ENCODE measurements around the gene CHFR. TPM values are rescaled to one million over a fixed set of nuclear protein-coding genes. Genes with fewer than 3 reads are reported as not detected.

The CHFR gene
- total and polyA plus RNA-seq, 2 donors (not counting 3 experiments of a cell fraction or from before 2014, with no cell fraction given): 45.4 to 66.5 TPM

DNA sequence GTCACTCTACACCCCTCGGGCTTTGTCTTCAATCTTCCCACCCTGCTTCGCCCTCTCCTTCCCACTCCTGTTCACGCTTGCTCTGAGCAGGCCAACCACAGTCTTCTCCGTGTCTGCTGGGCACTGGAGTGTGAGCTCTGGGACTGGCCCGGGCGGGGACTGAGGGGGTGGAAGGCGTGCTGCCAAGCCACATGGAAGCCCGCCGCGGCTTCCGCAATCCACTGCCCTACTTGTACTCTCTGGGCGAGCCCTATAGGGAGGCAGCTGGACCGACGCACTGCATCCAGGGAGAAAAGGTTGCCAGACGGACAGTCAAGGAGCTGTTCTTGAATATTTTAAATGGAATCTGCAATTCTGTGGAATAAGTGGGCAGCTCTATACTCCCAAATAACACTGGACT is 83.5 kb downstream of the CHFR start:
- dilution Hi-C loops (cut with MboI; ENCODE audit: extremely low pct_ligation_motif_present, low sequenced_read_pairs) (no loop called here), intact Hi-C loops (cut with micrococcal nuclease) (no loop called here)
- Histone ChIP-seq H3K79me2 (ENCODE audit: control insufficient read depth, insufficient read depth, low read length) (peaks cover 22% of the 10 kb centered on the region), H3K9me1 (replicated peaks; ENCODE audit: control insufficient read depth, extremely low read depth, insufficient read depth, low read length) (no peaks in the 10 kb centered on the region), H3K4me1 (ENCODE audit: control insufficient read depth, extremely low read depth, insufficient read depth, low read length) (no peaks in the 10 kb centered on the region), H3K27ac (ENCODE audit: insufficient read depth, low read depth, low read length) (no peak overlapping the region), H3K9ac (replicated peaks; ENCODE audit: extremely low read depth, insufficient read depth, low read length) (no peak overlapping the region), H2AFZ (ENCODE audit: low read depth, low read length) (no peak overlapping the region), H3K27me3 (ENCODE audit: control insufficient read depth in 2 of 2, insufficient read depth in 2 of 2, low read length in 2 of 2) (no peaks in the 10 kb centered on the region), H3K4me3 (replicated peaks in 1 of 3; ENCODE audit: insufficient read depth in 1 of 3, low read depth in 1 of 3, low read length in 3 of 3) (no peak overlapping the region), H3K9me3 (replicated peaks; ENCODE audit: control insufficient read depth, insufficient read depth, low read length) (no peaks in the 10 kb centered on the region), H3K4me2 (ENCODE audit: insufficient read depth, low read length) (no peak overlapping the region), H3K36me3 (ENCODE audit: control insufficient read depth in 2 of 2, extremely low read depth in 1 of 2, insufficient read depth in 2 of 2, low read length in 2 of 2) (peaks cover 21 to 58% of the 10 kb centered on the region in 2 experiments), H4K20me1 (replicated peaks; ENCODE audit: control insufficient read depth, extremely low read depth, insufficient read depth, low read length) (no peaks in the 10 kb centered on the region)
- TF ChIP-seq POLR2AphosphoS5 (IDR thresholded peaks at IDR 0.05; ENCODE audit: insufficient read depth, low read depth, low read length) (no peak), POLR2A (IDR thresholded peaks at IDR 0.05; ENCODE audit: low read depth, low read length) (no peak), EZH2 (IDR thresholded peaks at IDR 0.05; ENCODE audit: borderline replicate concordance, low read depth, low read length, severe bottlenecking) (no peak), FOS (IDR thresholded peaks at IDR 0.05; ENCODE audit: borderline replicate concordance, insufficient read depth, low read length) (no peak)
- FAIRE-seq: no peak
- DNase-seq (ENCODE audit: low read depth, low spot score): no peak
- ChIA-PET POLR2A (no interaction called here), CTCF (no interaction called here)
- no TSS peak for BruUV-seq (replicated peaks)

DNA sequence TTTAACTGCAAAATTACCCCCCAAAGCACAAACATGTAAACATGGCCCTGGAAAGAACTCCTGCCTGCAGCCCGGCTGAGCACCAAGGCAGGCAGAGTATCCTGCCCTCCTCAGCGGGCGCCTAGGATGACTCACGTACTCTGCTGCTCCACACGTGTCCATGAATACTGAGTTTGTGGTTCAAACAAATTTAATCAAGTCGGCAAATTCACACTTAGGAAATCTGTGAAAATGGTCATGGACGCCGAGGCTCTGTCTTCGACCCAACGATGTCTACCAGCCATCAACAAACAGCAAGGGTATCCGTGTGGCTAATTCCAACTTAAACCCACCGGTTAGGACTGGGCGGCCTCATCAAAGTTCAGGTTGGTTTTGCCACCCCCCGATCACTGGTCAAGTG is 84.3 kb downstream of the CHFR start:
- no peak for FAIRE-seq
- H3K9ac ChIP-seq (replicated peaks; ENCODE audit: extremely low read depth, insufficient read depth, low read length): no peak overlapping the region

More for the DNA sequence above, 84.3 kb downstream of the CHFR start:
- Histone ChIP-seq H3K4me2 (ENCODE audit: insufficient read depth, low read length) (no peak overlapping the region), H3K4me3 (replicated peaks in 1 of 3; ENCODE audit: insufficient read depth in 1 of 3, low read depth in 1 of 3, low read length in 3 of 3) (no peak overlapping the region), H3K9me1 (replicated peaks; ENCODE audit: control insufficient read depth, extremely low read depth, insufficient read depth, low read length) (no peaks in the 10 kb centered on the region), H2AFZ (ENCODE audit: low read depth, low read length) (no peak overlapping the region), H3K9me3 (replicated peaks; ENCODE audit: control insufficient read depth, insufficient read depth, low read length) (no peaks in the 10 kb centered on the region), H3K79me2 (ENCODE audit: control insufficient read depth, insufficient read depth, low read length) (peaks cover 22% of the 10 kb centered on the region), H3K4me1 (ENCODE audit: control insufficient read depth, extremely low read depth, insufficient read depth, low read length) (no peaks in the 10 kb centered on the region), H4K20me1 (replicated peaks; ENCODE audit: control insufficient read depth, extremely low read depth, insufficient read depth, low read length) (no peaks in the 10 kb centered on the region), H3K36me3 (ENCODE audit: control insufficient read depth in 2 of 2, extremely low read depth in 1 of 2, insufficient read depth in 2 of 2, low read length in 2 of 2) (peaks cover 21 to 62% of the 10 kb centered on the region in 2 experiments), H3K27ac (ENCODE audit: insufficient read depth, low read depth, low read length) (no peak overlapping the region), H3K27me3 (ENCODE audit: control insufficient read depth in 2 of 2, insufficient read depth in 2 of 2, low read length in 2 of 2) (no peaks in the 10 kb centered on the region)
- intact Hi-C loops (cut with micrococcal nuclease): no loop called here
- ChIA-PET POLR2A (no interaction called here), CTCF (no interaction called here)
- dilution Hi-C loops (cut with MboI; ENCODE audit: extremely low pct_ligation_motif_present, low sequenced_read_pairs): no loop called here
- TF ChIP-seq MYC (IDR thresholded peaks at IDR 0.05; ENCODE audit: low read depth, low read length): no peak
- TF ChIP-seq GATA2 (IDR thresholded peaks at IDR 0.05; ENCODE audit: insufficient read depth, insufficient read length, low read depth, low read length): no peak
- TF ChIP-seq JUN (IDR thresholded peaks at IDR 0.05; ENCODE audit: borderline replicate concordance, insufficient read depth, insufficient read length, low read depth): no peak
- TF ChIP-seq EZH2 (IDR thresholded peaks at IDR 0.05; ENCODE audit: borderline replicate concordance, low read depth, low read length, severe bottlenecking): no peak
- no TSS peak for BruUV-seq (replicated peaks)
- no peak for DNase-seq (ENCODE audit: low read depth, low spot score)
